GM12878 (cell line): ENCODE data around the gene MOCOS. TPM values are rescaled to one million over a fixed set of nuclear protein-coding genes. Genes with fewer than 3 reads are reported as not detected.

Experiments
- ATAC-seq: fragments of 200-7000 bp; cut with Tn5 transposase; 3 replicates; pipeline ENCODE4 v1.9.1; 2020; ENCODE audit warnings: mild to moderate bottlenecking, moderate library complexity
- BruUV-seq: library from RNA; stranded (reverse); fragments of 400-500 nt; replicated peaks from 2 replicates; lab custom pipeline; 2021; lab: Mats Ljungman, UMichigan
- CTCF ChIA-PET: fragments of 300-600 bp; sonication (Branson Sonifier 250); formaldehyde crosslinking; extraction: SDS; loops from one replicate; lab custom pipeline; 2021; ENCODE audit warnings: inconsistent platforms; lab: Yijun Ruan, JAX
- POLR2A ChIA-PET: fragments of 350-600 bp; formaldehyde crosslinking; extraction: SDS; loops from one replicate; lab custom pipeline; 2021; ENCODE audit warnings: inconsistent platforms; lab: Charles Lee
- RAD21 ChIA-PET: fragments of 300-600 bp; sonication (Branson Sonifier 250); formaldehyde crosslinking; loops from one replicate; lab custom pipeline; 2023; ENCODE audit warnings: antibody characterized with exemption; ENCODE audit not compliant: unreplicated experiment; lab: Charles Lee
- SMC1A ChIA-PET: fragments of 300-600 bp; sonication (Branson Sonifier 250); formaldehyde crosslinking; loops from one replicate; lab custom pipeline; 2023; ENCODE audit not compliant: unreplicated experiment, uncharacterized antibody; lab: Charles Lee
- DNase-seq: peaks from one replicate; pipeline ENCODE4 v3.0.0-alpha.2; 2011; ENCODE audit warnings: low read depth, low spot score
- FAIRE-seq: peaks from 3 replicates; lab custom pipeline; 2011; peaks lifted over from hg19 to GRCh38; lab: Jason Lieb, UNC
- H2AFZ ChIP-seq: 2 replicates; pipeline ENCODE4 v1.6.0; 2011; ENCODE audit warnings: low read depth, low read length, control low read depth; ENCODE audit not compliant: control insufficient read depth
- H3K27ac ChIP-seq: 2 replicates; pipeline ENCODE4 v1.5.1; 2011; ENCODE audit warnings: control low read depth; ENCODE audit not compliant: control insufficient read depth, insufficient read depth
- H3K27me3 ChIP-seq, 2 experiments: replicated peaks in 1 of 2; 2 replicates each; pipeline versions ENCODE4 v1.6.0 to v1.6.1; 2011; ENCODE audit warnings: low read length in 1 of 2; ENCODE audit not compliant: control insufficient read depth in 2 of 2, insufficient read depth in 2 of 2
- H3K36me3 ChIP-seq, 2 experiments: 2 replicates each; pipeline ENCODE4 v1.5.1; 2011; ENCODE audit warnings: low read length in 1 of 2; ENCODE audit not compliant: control insufficient read depth in 2 of 2, insufficient read depth in 2 of 2
- H3K4me1 ChIP-seq: 2 replicates; pipeline ENCODE4 v1.6.1; 2011; ENCODE audit warnings: mild to moderate bottlenecking, low read length, moderate library complexity, mixed read lengths; ENCODE audit not compliant: control insufficient read depth, insufficient read depth
- H3K4me2 ChIP-seq: 2 replicates; pipeline ENCODE4 v1.6.0; 2011; ENCODE audit warnings: control low read depth; ENCODE audit not compliant: control insufficient read depth, insufficient read depth
- H3K4me3 ChIP-seq: fragments of 200-600 bp; sonication (generic); 2 replicates; pipeline ENCODE4 v1.5.1; 2016
- H3K79me2 ChIP-seq: 2 replicates; pipeline ENCODE4 v1.6.0; 2011; ENCODE audit warnings: low read length; ENCODE audit not compliant: control insufficient read depth, insufficient read depth
- H3K9ac ChIP-seq: 2 replicates; pipeline ENCODE4 v1.8.0; 2011; ENCODE audit warnings: low read length, control low read depth, mixed read lengths; ENCODE audit not compliant: control insufficient read depth, insufficient read depth
- H3K9me3 ChIP-seq: replicated peaks from 3 replicates; pipeline ENCODE4 v1.5.1; 2011; ENCODE audit warnings: mild to moderate bottlenecking, low read length; ENCODE audit not compliant: control insufficient read depth, insufficient read depth
- H4K20me1 ChIP-seq: 2 replicates; pipeline ENCODE4 v1.6.0; 2011; ENCODE audit not compliant: control insufficient read depth, insufficient read depth
- BMI1 ChIP-seq: fragments of 450-650 bp; IDR thresholded peaks from 2 replicates; pipeline ENCODE4 v1.6.1; 2016; ENCODE audit warnings: mild to moderate bottlenecking, moderate library complexity, borderline replicate concordance
- CTCF ChIP-seq, 3 experiments: IDR thresholded peaks in 2 of 3; conservative IDR thresholded peaks in 1 of 3; 2 replicates each; pipeline ENCODE4 v1.5.1; 2011; ENCODE audit warnings: low read depth in 3 of 3, low read length in 3 of 3, mild to moderate bottlenecking in 3 of 3, control low read depth in 2 of 3, moderate library complexity in 2 of 3, inconsistent platforms in 1 of 3, mixed read lengths in 1 of 3; ENCODE audit not compliant: control insufficient read depth in 2 of 3, insufficient read depth in 1 of 3; ENCODE audit errors: extremely low read depth in 1 of 3
- E4F1 ChIP-seq: fragments of 450-650 bp; IDR thresholded peaks from 2 replicates; pipeline ENCODE4 v1.6.1; 2018; ENCODE audit warnings: borderline replicate concordance, mild to moderate bottlenecking; ENCODE audit not compliant: partially characterized antibody
- GABPA ChIP-seq: IDR thresholded peaks from 2 replicates; pipeline ENCODE4 v1.6.1; 2014; ENCODE audit warnings: antibody characterized with exemption, low read depth, mild to moderate bottlenecking, inconsistent platforms
- MTA2 ChIP-seq: fragments of 450-650 bp; IDR thresholded peaks from 2 replicates; pipeline ENCODE4 v1.6.1; 2016; ENCODE audit warnings: low read depth, mild to moderate bottlenecking, moderate library complexity
- MYB ChIP-seq: fragments of 150-350 bp; IDR thresholded peaks from 2 replicates; pipeline ENCODE4 v1.6.1; 2014; ENCODE audit warnings: mild to moderate bottlenecking, low read depth, low read length, borderline replicate concordance
- NR2C1 ChIP-seq: fragments of 450-650 bp; IDR thresholded peaks from 2 replicates; pipeline ENCODE4 v1.6.1; 2017; ENCODE audit warnings: antibody characterized with exemption, mild to moderate bottlenecking, moderate library complexity
- PBX3 ChIP-seq: IDR thresholded peaks from 2 replicates; pipeline ENCODE4 v1.6.1; 2011; ENCODE audit warnings: mild to moderate bottlenecking, low read depth, low read length, moderate library complexity; ENCODE audit not compliant: insufficient replicate concordance
- POLR2AphosphoS5 ChIP-seq: IDR thresholded peaks from 2 replicates; pipeline ENCODE4 v1.6.1; 2011; ENCODE audit warnings: mild to moderate bottlenecking, low read length, inconsistent platforms
- POU2F2 ChIP-seq: IDR thresholded peaks from 3 replicates; pipeline ENCODE4 v1.6.1; 2011; ENCODE audit warnings: low read depth, mild to moderate bottlenecking, low read length, borderline replicate concordance
- REST ChIP-seq: IDR thresholded peaks from 2 replicates; pipeline ENCODE4 v1.6.1; 2012; ENCODE audit warnings: mild to moderate bottlenecking, low read depth, low read length
- SP1 ChIP-seq: IDR thresholded peaks from one replicate; pipeline ENCODE4 v1.6.1; 2011; ENCODE audit warnings: low read depth, low read length
- SUPT20H ChIP-seq: IDR thresholded peaks from 2 replicates; pipeline ENCODE4 v1.6.1; 2011; ENCODE audit warnings: low read depth, mild to moderate bottlenecking, low read length, moderate library complexity, borderline replicate concordance; ENCODE audit not compliant: control insufficient read depth
- USF2 ChIP-seq: IDR thresholded peaks from 2 replicates; pipeline ENCODE4 v1.6.1; 2011; ENCODE audit warnings: low read depth, low read length, improper control_type of control experiment, borderline replicate concordance
- whole genome bisulfite sequencing: methylation state at CpG from one replicate; pipeline ENCODE4 v1.1.6; 2016; ENCODE audit warnings: low lambda C conversion rate; ENCODE audit not compliant: insufficient replicate concordance, insufficient coverage; ENCODE audit errors: missing lambda C conversion rate; 5-methylcytosine and 5-hydroxymethylcytosine counted together
- in situ Hi-C: fragments of 300-500 bp; cut with MboI; formaldehyde crosslinking; loops from 9 replicates; pipeline ENCODE4 v1.14.3; 2018; ENCODE audit warnings: mixed read lengths
- intact Hi-C: fragments of 100-400 bp; cut with micrococcal nuclease; formaldehyde crosslinking; loops from one replicate; pipeline ENCODE4 v1.14.2; 2022; ENCODE audit not compliant: unreplicated experiment
- polyA plus RNA-seq, 11 experiments: library from polyadenylated mRNA; depleted of rRNA in 4 of 11; unstranded in 6 of 11; stranded (reverse) in 5 of 11; fragments of >200 nt; fragmentation: Nextera tagmentation in 4 of 11; fragmentation: Illumina TruSeq in 1 of 11; extraction: Ambion mirVana in 4 of 11; extraction: Trizol in 1 of 11; gene quantifications; 1 replicate in 1 of 11; 2 replicates in 10 of 11; pipeline versions ENCODE4 v1.2.1 to v1.2.3, GENCODE V29; 2011 to 2016; ENCODE audit warnings: inconsistent platforms in 2 of 11, missing spikeins in 2 of 11, low read depth in 1 of 11
- total RNA-seq, 4 experiments: library from RNA; depleted of rRNA in 3 of 4; stranded (reverse); fragments of >200 nt in 3 of 4; fragmentation: Illumina TruSeq in 1 of 4; extraction: Trizol in 1 of 4; gene quantifications; 2 replicates each; pipeline versions ENCODE4 v1.2.1 to v1.2.3, GENCODE V29; 2013 to 2021

MOCOS gene
- total and polyA plus RNA-seq, 10 of the 15 experiments (the other 5 are each of a cell fraction or from before 2014, with no cell fraction given), result 0.16 to 0.56 (median 0.33) TPM

GRCh38 chr18:36139245-36139644 lies 48.1 kb upstream of the MOCOS start:
- Histone ChIP-seq H3K9ac (no peak overlapping the region), H3K27ac (no peak overlapping the region), H3K4me1 (no peaks in the 10 kb centered on the region), H4K20me1 (no peaks in the 10 kb centered on the region), H2AFZ (no peak overlapping the region), H3K4me3 (no peak overlapping the region), H3K4me2 (no peak overlapping the region), H3K27me3 (no peaks in the 10 kb centered on the region), H3K36me3 (peaks cover 2 to 11% of the 10 kb centered on the region in 2 experiments; a peak in 3 of 4 replicates), H3K79me2 (peaks cover 9% of the 10 kb centered on the region), H3K9me3 (no peaks in the 10 kb centered on the region)
- ChIA-PET CTCF (no interaction called here), RAD21 (no interaction called here), POLR2A (no interaction called here), SMC1A (interaction anchor here (1.0 to 2.6 kb wide), 7 partner anchors 8 to 146 kb away, joined by 3 to 12 read pairs (median 4); no protein-coding TSS in a partner anchor)
- BruUV-seq, result no TSS peak
- intact Hi-C loops (no loop called here), in situ Hi-C loops (no loop called here)
- ATAC-seq, result no peak
- DNase-seq, result no peak
- peak; percentile 61 for FAIRE-seq
- 98% methylated on average over 5 of the region's 5 CpGs for WGBS
- TF ChIP-seq SUPT20H (no peak), SP1 (no peak), MTA2 (no peak), NR2C1 (no peak), E4F1 (no peak), POLR2AphosphoS5 (no peak), USF2 (no peak), POU2F2 (no peak), BMI1 (no peak), MYB (no peak), CTCF (IDR thresholded peaks at IDR 0.05 in 2 of 3, conservative IDR thresholded peaks at IDR 0.05 in 1 of 3; ENCODE audit: control insufficient read depth in 2 of 3, extremely low read depth in 1 of 3, insufficient read depth in 1 of 3, low read depth in 3 of 3, low read length in 3 of 3) (no peak), PBX3 (no peak), REST (no peak), GABPA (no peak)
